NCI-H345 treated with DMSO at 0.1 percent for 48 hours (cell line): ENCODE measurements around the gene JPT2.

ENCODE experiments used
- DNase-seq: peaks from one replicate; lab custom pipeline; 2025; ENCODE audit not compliant: unreplicated experiment; lab: John Stamatoyannopoulos, UW

Gene JPT2

GRCh38 chr16:1651094-1651973 lies 26.7 kb upstream of the JPT2 start:
- no peak for DNase-seq

DNA sequence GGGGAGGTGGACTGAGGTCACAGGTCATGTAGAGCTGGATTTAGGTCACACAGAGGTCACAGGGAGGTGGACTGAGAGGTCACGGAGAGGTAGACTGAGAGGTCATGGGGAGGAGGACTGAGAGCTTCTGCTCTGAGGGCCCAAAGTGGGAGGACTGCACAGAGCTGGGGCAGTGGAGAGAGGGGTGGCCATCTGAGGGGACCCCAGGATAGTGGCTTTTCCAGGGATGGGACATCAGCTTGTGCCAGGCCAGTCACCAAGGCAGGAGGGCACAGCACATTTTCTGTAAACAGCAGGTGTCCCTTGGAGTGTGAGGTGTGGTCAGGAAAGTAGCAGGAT lies 26.1 kb upstream of the JPT2 start:
- no peak for DNase-seq

DNA sequence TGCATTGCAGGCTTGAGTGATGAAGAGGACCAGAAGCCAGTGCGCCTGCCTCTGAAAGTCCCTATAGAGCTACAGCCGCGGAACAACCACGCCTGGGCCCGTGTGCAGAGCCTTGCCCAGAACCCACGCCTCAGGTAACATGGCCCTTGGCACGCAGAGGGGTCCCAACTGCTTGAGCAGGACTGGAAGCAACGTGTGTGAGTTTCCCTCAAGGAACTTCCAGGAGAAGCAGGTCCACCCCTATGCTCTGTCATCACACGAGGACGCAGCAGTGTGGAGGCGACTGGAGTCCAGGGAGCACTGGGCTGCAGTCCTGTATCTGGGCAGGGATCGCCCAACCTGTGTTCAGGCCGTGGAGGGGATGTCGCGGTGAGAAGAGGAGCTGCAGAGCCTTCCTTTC lies 25.1 kb upstream of the JPT2 start:
- DNase-seq = no peak

- no peak for DNase-seq
Observed at GRCh38 chr16:1654505-1655268, 23.4 kb upstream of the JPT2 start.

DNA sequence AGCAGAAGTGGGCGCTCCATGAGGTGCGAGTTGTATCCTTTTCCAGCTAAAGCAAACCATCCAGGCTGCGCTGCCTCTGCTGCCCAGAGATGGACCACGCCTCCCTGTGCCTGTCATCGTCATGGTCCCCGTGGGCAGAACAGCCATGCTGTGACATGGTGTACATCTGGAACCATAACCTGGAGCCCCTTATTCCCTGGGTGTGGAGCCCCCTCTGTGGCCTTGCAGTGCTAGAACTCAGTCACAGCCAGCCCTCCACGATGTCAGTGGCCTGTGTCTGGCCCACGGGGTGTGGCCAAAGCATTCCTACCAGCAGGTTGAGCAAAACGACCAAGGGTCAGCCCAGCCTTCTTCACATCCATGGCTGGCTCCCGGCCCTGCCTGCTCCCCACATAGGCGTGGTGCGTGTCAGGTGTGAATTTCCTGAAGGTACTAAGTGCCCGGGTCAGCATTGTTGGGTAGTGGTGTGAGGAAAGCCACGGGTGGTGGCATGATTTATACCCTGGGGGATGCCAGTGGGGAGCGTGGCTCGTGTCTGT lies 22.7 kb upstream of the JPT2 start:
- no peak for DNase-seq

GRCh38 chr16:1655909-1656807 lies 21.9 kb upstream of the JPT2 start:
- DNase-seq = no peak

- no peak for DNase-seq
Observed at GRCh38 chr16:1656808-1657617, 21.1 kb upstream of the JPT2 start.

DNA sequence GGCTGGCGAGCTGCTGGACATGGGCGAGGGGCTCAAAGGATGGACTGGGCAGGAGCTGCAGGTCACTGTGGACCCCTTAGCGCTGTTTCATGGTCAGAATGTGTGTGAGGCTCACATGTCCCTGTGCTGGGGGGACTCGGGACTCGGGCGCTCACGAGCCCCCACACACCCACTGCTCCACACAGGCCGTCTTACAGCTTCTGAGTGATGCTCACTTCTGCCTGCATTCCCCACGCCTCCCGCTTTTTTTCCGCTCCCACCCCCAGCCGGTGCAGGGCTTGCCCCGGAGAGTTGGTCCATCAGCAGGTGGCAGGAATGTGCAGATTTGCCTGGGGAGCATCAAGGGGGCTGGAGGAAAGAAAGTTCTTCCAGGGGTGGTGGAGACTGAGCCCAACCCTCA lies 20.2 kb upstream of the JPT2 start:
- no peak for DNase-seq

- DNase-seq = no peak
Observed at GRCh38 chr16:1659031-1659430, 19.0 kb upstream of the JPT2 start.

- DNase-seq = no peak
Observed at GRCh38 chr16:1661826-1662225, 16.3 kb upstream of the JPT2 start.

GRCh38 chr16:1662543-1662942 lies 15.5 kb upstream of the JPT2 start:
- no peak for DNase-seq

DNA sequence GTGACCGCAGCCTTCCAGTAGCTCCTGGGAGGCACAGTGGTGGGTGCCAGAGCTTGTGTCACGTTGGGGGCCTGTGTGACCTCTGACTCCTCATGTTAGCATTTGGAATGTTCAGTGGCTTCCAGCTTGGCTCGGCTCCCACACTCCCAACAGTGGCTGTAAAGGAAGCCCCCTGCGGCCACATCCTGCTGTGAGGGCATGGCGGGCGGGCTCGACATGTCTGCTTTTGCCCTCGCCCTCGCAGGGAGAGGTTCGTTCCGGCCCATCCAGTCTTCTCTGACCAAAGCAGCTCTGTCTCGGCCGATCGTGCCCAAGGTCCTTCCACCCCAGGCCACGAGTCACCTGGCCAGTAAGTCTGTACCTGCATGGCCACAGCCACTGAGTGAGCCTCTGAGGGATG lies 12.2 kb upstream of the JPT2 start:
- DNase-seq = no peak

GRCh38 chr16:1666316-1666715 lies 11.8 kb upstream of the JPT2 start:
- DNase-seq = no peak

DNA sequence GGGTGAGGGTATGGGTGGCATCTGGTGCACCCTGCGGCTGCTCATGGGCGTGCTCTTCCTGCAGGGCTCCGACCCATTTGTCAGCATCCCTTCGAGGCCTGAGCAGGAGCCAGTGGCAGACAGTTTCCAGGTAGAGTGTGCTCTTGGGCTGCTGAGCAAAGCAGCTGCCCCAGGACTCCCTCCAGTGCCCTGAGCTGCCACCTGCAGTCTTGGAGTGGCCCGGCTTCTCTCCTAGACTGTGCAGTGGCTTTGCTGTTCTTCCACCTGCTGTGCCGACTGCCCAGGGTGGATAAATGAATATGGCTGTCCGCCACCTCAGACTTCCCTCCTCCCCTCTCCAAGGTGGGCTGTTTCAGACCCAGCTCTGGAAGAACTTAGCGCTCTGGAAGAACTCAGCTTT lies 10.8 kb upstream of the JPT2 start:
- no peak for DNase-seq

DNA sequence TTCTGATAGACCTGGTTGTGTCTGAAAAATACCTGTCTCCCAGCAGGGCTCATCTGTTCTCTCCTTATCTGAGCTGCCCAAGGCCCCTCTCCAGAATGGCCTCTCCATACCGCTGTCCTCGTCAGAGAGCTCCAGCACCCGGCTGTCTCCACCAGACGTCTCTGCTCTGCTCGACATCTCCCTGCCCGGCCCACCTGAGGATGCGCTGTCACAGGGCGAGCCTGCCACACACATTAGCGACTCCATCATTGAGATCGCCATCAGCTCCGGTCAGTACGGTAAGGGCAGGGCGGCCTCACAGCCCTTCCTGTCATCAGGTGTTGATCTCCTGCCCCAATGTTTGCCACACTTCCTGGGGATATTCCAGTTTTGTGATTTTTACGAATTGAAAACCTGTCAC lies 10.2 kb upstream of the JPT2 start:
- no peak for DNase-seq

- DNase-seq = no peak
Observed at GRCh38 chr16:1668612-1669319, 9.3 kb upstream of the JPT2 start.

- no peak for DNase-seq
Observed at GRCh38 chr16:1669698-1670097, 8.4 kb upstream of the JPT2 start.

- DNase-seq = no peak
Observed at GRCh38 chr16:1670371-1670770, 7.7 kb upstream of the JPT2 start.

GRCh38 chr16:1670866-1671265 lies 7.2 kb upstream of the JPT2 start:
- no peak for DNase-seq
